HepG2 (cell line): ENCODE results near the gene ANKRD39. TPM values are rescaled to one million over a fixed set of nuclear protein-coding genes. Genes with fewer than 3 reads are reported as not detected.
A peak's percentile ranks its signal among the peaks of the same experiment; 100 is the strongest.

ENCODE experiments used
- CBFB ChIP-seq: sonication (generic); formaldehyde crosslinking; IDR thresholded peaks from 2 replicates; pipeline ENCODE4 v1.4.0; 2020; ENCODE audit warnings: missing genetic modification reagents
- CEBPZ ChIP-seq: IDR thresholded peaks from 2 replicates; pipeline ENCODE4 v1.6.1; 2012; ENCODE audit warnings: low read length, improper control_type of control experiment
- DBP ChIP-seq: sonication (generic); formaldehyde crosslinking; IDR thresholded peaks from 2 replicates; pipeline ENCODE4 v1.4.0; 2020; ENCODE audit warnings: missing genetic modification reagents; ENCODE audit errors: not compliant biosample characterization
- JARID2 ChIP-seq: sonication (generic); formaldehyde crosslinking; IDR thresholded peaks from 2 replicates; pipeline ENCODE4 v1.8.1; 2023; ENCODE audit warnings: missing genetic modification reagents, inconsistent platforms; ENCODE audit not compliant: insufficient replicate concordance
- KDM6A ChIP-seq: IDR thresholded peaks from 2 replicates; pipeline ENCODE4 v1.6.1; 2016; ENCODE audit warnings: low read depth
- NFKB2 ChIP-seq: sonication (generic); formaldehyde crosslinking; IDR thresholded peaks from 2 replicates; pipeline ENCODE4 v1.4.0; 2020; ENCODE audit warnings: missing genetic modification reagents, borderline replicate concordance
- NKX3-1 ChIP-seq: sonication (generic); formaldehyde crosslinking; IDR thresholded peaks from 2 replicates; pipeline ENCODE4 v1.5.0; 2020; ENCODE audit warnings: missing genetic modification reagents
- PAX8 ChIP-seq: sonication (generic); formaldehyde crosslinking; IDR thresholded peaks from 2 replicates; pipeline ENCODE4 v1.8.0; 2022; ENCODE audit warnings: mild to moderate bottlenecking, missing genetic modification reagents, borderline replicate concordance
- PLSCR1 ChIP-seq: sonication (generic); formaldehyde crosslinking; IDR thresholded peaks from 2 replicates; pipeline ENCODE4 v1.5.0; 2020; ENCODE audit warnings: missing genetic modification reagents, mild to moderate bottlenecking, borderline replicate concordance
- POGK ChIP-seq: sonication (generic); formaldehyde crosslinking; conservative IDR thresholded peaks from 2 replicates; pipeline ENCODE4 v1.8.0; 2022; ENCODE audit warnings: mild to moderate bottlenecking, moderate library complexity, missing genetic modification reagents
- PPARG ChIP-seq: conservative IDR thresholded peaks from 2 replicates; pipeline ENCODE4 v1.6.1; 2016; ENCODE audit warnings: missing biosample characterization, missing genetic modification reagents
- RFX1 ChIP-seq: fragments of 450-650 bp; IDR thresholded peaks from 2 replicates; pipeline ENCODE4 v1.6.1; 2017
- SOX13 ChIP-seq, 3 experiments: fragments of 450-650 bp in 1 of 3; sonication (generic) in 1 of 3; formaldehyde crosslinking in 1 of 3; IDR thresholded peaks in 2 of 3; conservative IDR thresholded peaks in 1 of 3; 2 replicates each; pipeline versions ENCODE4 v1.5.0 to v1.6.1; 2016 to 2020; ENCODE audit warnings: antibody characterized with exemption in 1 of 3, mild to moderate bottlenecking in 1 of 3, missing compliant biosample characterization in 1 of 3, missing genetic modification reagents in 1 of 3, moderate library complexity in 1 of 3
- ZNF576 ChIP-seq: sonication (generic); formaldehyde crosslinking; IDR thresholded peaks from 2 replicates; pipeline ENCODE4 v1.4.0; 2020; ENCODE audit warnings: mild to moderate bottlenecking, missing genetic modification reagents
- ZNF7 ChIP-seq: IDR thresholded peaks from 2 replicates; pipeline ENCODE4 v1.6.1; 2016; ENCODE audit warnings: missing biosample characterization, missing genetic modification reagents
- ZNF747 ChIP-seq: sonication (generic); formaldehyde crosslinking; IDR thresholded peaks from 2 replicates; pipeline ENCODE4 v1.8.1; 2023; ENCODE audit warnings: missing genetic modification reagents, mild to moderate bottlenecking, borderline replicate concordance
- ZNF772 ChIP-seq: sonication (generic); formaldehyde crosslinking; IDR thresholded peaks from 2 replicates; pipeline ENCODE4 v1.5.0; 2020; ENCODE audit warnings: mild to moderate bottlenecking, missing genetic modification reagents
- ZXDC ChIP-seq: sonication (generic); formaldehyde crosslinking; IDR thresholded peaks from 2 replicates; pipeline ENCODE4 v1.5.0; 2020; ENCODE audit warnings: mild to moderate bottlenecking, missing genetic modification reagents
- polyA plus RNA-seq, 8 experiments: library from polyadenylated mRNA; depleted of rRNA in 3 of 8; stranded (reverse) in 7 of 8; unstranded in 1 of 8; fragments of >200 nt; fragmentation: Illumina TruSeq in 4 of 8; extraction: Trizol in 4 of 8; gene quantifications; 2 replicates each; pipeline versions ENCODE4 v1.2.1 to v1.2.3, GENCODE V29; 2011 to 2016; ENCODE audit warnings: low read depth in 4 of 8, missing spikeins in 1 of 8, mixed read lengths in 1 of 8; ENCODE audit not compliant: insufficient read depth in 1 of 8
- total RNA-seq, 5 experiments: library from RNA; depleted of rRNA; stranded (reverse); fragments of >200 nt; fragmentation: Illumina TruSeq; extraction: Trizol; gene quantifications; 2 replicates each; pipeline ENCODE4 v1.2.3, GENCODE V29; 2016; ENCODE audit warnings: low read depth in 1 of 5

Gene ANKRD39
- total and polyA plus RNA-seq, 2 of the 13 experiments (the other 11 are each of a cell fraction or from before 2014, with no cell fraction given) = 23.2 to 24.8 TPM

GRCh38 chr2:96816127-96816835 is 41.5 kb downstream of the ANKRD39 start, which contains the start of gene CNNM3 (continued):
- TF ChIP-seq CEBPZ (no peak), JARID2 (CRISPR knock-in tag) (no peak), ZNF772 (peak; percentile 48; the same call in 1 of the 2 replicates), KDM6A (CRISPR knock-in tag) (no peak), PAX8 (peak; percentile 98), ZXDC (CRISPR knock-in tag) (peak; percentile 72), NKX3-1 (CRISPR knock-in tag) (0 out of 2 replicates have a peak, but pooled peaks have one; percentile 0), RFX1 (no peak), CBFB (CRISPR knock-in tag) (peak; percentile 69; the same call in 1 of the 2 replicates), SOX13 (IDR thresholded peaks at IDR 0.05) (peak; percentile 61; the same call in 1 of the 2 replicates), SOX13 (CRISPR knock-in tag; conservative IDR thresholded peaks at IDR 0.05 in 1 of 2, IDR thresholded peaks at IDR 0.05 in 1 of 2) (0 out of 4 replicates have a peak, but pooled peaks of 1 of the 2 experiments have one; percentile 19), PLSCR1 (CRISPR knock-in tag) (no peak; the same call in 1 of the 2 replicates), NFKB2 (peak; percentile 81; the same call in 1 of the 2 replicates), PPARG (CRISPR knock-in tag) (no peak), ZNF7 (CRISPR knock-in tag) (no peak), ZNF576 (no peak), POGK (peak; percentile 77; the same call in 1 of the 2 replicates), DBP (peak; percentile 58), ZNF747 (CRISPR knock-in tag) (0 out of 2 replicates have a peak, but pooled peaks have one; percentile 53)
